Fibroblast of the conjunctiva (primary cell): ENCODE measurements around the gene DCD.

Experiments
- DNase-seq: peaks from one replicate; pipeline ENCODE4 v3.0.0-alpha.2; 2010; ENCODE audit warnings: low read depth

Gene DCD

DNA sequence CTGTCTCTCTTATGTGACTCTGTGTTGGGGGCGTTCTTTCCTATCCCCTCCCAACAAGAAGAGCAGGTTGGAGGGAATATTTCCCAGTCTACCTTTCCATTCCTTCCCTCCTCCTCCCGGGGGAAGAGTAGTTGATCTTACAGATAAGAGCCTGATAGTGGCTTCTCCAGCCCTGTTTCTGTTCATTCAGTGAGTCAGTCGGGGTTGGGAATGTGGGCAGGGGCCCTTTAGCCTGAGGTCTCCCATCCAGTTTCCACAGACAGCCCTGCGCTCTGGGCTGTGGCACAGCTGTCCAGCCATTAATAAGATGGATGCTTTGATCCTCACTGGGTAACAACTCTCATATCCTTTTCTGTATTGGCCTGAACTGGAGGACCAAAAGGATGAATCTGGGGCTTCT lies 41.6 kb downstream of the DCD start:
- DNase-seq, result no peak

DNA sequence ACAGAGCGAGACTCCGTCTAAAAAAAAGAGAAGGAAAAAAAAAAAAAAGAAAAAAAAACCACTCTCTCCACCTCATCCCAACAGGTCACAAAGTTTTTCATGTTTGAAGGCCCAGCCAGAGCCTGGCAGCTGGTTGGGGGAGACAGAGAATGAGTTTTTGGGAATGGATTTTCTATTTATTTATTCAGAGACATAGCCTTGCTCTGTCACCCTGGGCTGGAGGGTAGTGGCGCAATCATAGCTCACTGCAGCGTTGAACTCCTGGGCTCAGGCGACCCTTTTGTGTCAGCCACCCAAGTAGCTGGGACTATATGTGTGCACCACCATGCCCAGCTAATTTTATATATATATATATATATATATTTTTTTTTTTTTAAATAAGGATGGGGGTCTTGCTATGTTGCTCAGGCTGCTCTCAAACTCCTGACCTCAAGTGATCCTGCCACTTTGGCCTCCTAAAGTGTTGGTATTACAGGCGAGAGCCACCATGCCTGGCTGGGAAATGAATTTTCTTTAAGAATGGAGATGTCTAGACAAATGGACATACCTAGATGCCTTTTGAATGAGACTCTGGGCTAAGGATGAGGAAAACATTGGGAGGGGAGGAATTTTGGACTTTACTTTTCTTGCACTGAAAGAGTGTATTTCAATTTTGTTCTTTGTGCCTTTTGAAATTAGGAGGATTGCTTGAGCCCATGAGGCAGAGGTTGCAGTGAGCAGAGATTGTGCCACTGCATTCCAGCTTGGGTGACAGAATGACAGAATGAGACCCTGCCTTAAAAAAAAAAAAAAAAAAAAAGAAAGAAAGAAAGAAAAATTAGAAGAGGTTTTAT lies 42.8 kb downstream of the DCD start:
- no peak for DNase-seq

DNA sequence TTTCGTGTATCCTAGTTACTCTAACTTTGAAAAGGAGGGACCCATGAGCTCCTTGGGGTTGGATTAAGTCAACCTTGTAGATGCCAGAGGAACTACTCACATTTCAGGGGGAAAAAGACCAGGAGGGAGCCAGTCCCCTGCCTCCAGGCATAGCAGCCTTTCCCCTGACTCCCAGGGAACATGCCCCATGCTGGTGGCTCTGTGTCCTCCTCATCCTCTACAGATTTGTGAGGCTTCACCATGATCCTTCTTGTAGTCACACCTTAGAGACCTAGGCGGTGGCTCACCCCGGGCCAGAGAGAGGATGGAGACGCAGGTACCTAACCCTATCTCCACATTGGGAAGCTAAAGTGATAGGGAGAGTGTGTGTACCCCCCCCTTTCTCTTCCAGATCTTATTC lies 43.7 kb downstream of the DCD start:
- no peak for DNase-seq

- no peak for DNase-seq
These were observed 44.3 kb downstream of the DCD start for GRCh38 chr12:54603872-54604271.

GRCh38 chr12:54603173-54603814 lies 44.9 kb downstream of the DCD start:
- DNase-seq, result peak; percentile 44

GRCh38 chr12:54602661-54603060 lies 45.5 kb downstream of the DCD start:
- DNase-seq, result no peak

GRCh38 chr12:54601841-54602240 lies 46.3 kb downstream of the DCD start:
- no peak for DNase-seq

DNA sequence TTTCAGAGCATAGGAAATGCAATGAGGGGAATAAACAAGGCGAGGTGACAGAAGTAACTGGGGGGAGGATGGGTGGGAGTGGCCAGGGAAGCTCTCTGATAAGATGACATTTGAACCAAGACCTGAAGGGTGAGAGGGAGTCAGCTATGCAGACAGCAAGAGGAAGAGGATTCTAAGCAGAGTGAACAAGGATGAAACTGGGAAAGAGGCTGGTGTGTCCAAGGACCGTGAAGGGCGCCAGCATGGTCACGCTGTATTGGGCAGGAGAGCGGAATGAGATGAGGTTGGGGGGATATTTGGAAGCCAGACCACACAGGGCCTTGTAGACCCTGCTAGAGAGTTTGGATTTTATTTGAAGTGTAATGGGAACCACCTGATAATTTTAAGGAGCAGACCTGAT lies 49.2 kb downstream of the DCD start:
- no peak for DNase-seq

GRCh38 chr12:54596526-54596946 lies 51.6 kb downstream of the DCD start:
- DNase-seq, result peak; percentile 28

DNA sequence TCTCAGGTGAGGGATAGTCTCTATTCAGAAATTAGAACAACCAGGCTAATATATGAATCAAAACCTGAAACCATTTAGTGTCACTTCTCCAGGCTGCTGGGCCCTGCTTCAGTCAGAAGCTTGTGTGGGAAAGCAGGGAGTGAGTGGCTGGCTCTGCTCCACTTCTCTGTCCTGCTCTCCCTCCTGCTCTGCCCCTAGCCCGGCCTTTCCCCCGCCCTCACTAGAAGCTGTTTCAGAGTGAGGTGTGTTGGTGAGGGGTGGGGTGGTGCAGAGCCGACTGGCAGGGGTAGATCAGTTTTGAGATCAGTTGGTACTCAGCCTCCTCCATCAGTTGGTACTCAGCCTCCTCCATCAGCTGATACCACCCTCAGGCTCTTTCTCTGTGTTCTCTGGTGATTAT lies 52.7 kb downstream of the DCD start:
- DNase-seq, result no peak
